SK-N-SH (cell line): Measurements from ENCODE around the gene CENPE. TPM values are rescaled to one million over a fixed set of nuclear protein-coding genes. Genes with fewer than 3 reads are reported as not detected.

ENCODE experiments used
- CTCF ChIA-PET: fragments of 300-600, 350-600 bp; formaldehyde crosslinking; extraction: SDS; loops from one replicate; lab custom pipeline; 2021; lab: Yijun Ruan, JAX
- POLR2A ChIA-PET: fragments of 350-600 bp; sonication (Branson Sonifier 250); formaldehyde crosslinking; extraction: SDS; loops from one replicate; lab custom pipeline; 2020; ENCODE audit warnings: antibody characterized with exemption, inconsistent platforms; lab: Yijun Ruan, JAX
- DNase-seq: peaks from one replicate; pipeline ENCODE4 v3.0.0; 2012
- H2AFZ ChIP-seq: fragments of 200-600 bp; sonication (generic); 2 replicates; pipeline ENCODE4 v1.8.1; 2016; ENCODE audit warnings: antibody characterized with exemption, mild to moderate bottlenecking, low read depth
- H3F3A ChIP-seq: fragments of 200-600 bp; sonication (generic); replicated peaks from 2 replicates; pipeline ENCODE3; 2016; ENCODE audit warnings: antibody characterized with exemption, mild to moderate bottlenecking; ENCODE audit not compliant: insufficient read depth
- H3K27ac ChIP-seq, 2 experiments: fragments of 200-500 bp in 1 of 2; fragments of 200-600 bp in 1 of 2; sonication (Bioruptor generic) in 1 of 2; sonication (generic), shearing (Covaris generic) in 1 of 2; 2 replicates each; pipeline versions ENCODE4 v1.5.1 to v1.6.1; 2014 to 2016; ENCODE audit warnings: low read depth in 2 of 2, inconsistent platforms in 1 of 2, low read length in 1 of 2, mild to moderate bottlenecking in 1 of 2, mixed read lengths in 1 of 2
- H3K27me3 ChIP-seq: fragments of 200-600 bp; sonication (generic), shearing (Covaris generic); 2 replicates; pipeline ENCODE4 v1.6.1; 2016; ENCODE audit warnings: mixed run types; ENCODE audit not compliant: insufficient read depth
- H3K36me3 ChIP-seq, 2 experiments: fragments of 200-500 bp in 1 of 2; fragments of 200-600 bp in 1 of 2; sonication (Bioruptor generic) in 1 of 2; sonication (generic) in 1 of 2; replicated peaks in 1 of 2; 2 replicates each; pipeline versions ENCODE3 to v1.5.1; 2014 to 2016; ENCODE audit warnings: low read length in 1 of 2, mild to moderate bottlenecking in 1 of 2; ENCODE audit not compliant: insufficient read depth in 2 of 2, control insufficient read depth in 1 of 2
- H3K4me1 ChIP-seq, 2 experiments: fragments of 200-500 bp in 1 of 2; fragments of 200-600 bp in 1 of 2; sonication (Bioruptor generic) in 1 of 2; sonication (generic), shearing (Covaris generic) in 1 of 2; 2 replicates each; pipeline versions ENCODE4 v1.5.1 to v1.6.1; 2014 to 2016; ENCODE audit warnings: low read depth in 1 of 2, low read length in 1 of 2, mixed run types in 1 of 2; ENCODE audit not compliant: insufficient read depth in 2 of 2, control insufficient read depth in 1 of 2
- H3K4me2 ChIP-seq: fragments of 200-600 bp; sonication (generic), shearing (Covaris generic); 2 replicates; pipeline ENCODE4 v1.6.1; 2017; ENCODE audit warnings: mixed run types
- H3K4me3 ChIP-seq, 2 experiments: fragments of 200-500 bp in 1 of 2; fragments of 200-600 bp in 1 of 2; sonication (Bioruptor generic) in 1 of 2; sonication (generic), shearing (Covaris generic) in 1 of 2; 2 replicates each; pipeline versions ENCODE4 v1.5.1 to v1.8.1; 2014 to 2016; ENCODE audit warnings: low read depth in 2 of 2, inconsistent platforms in 1 of 2, low read length in 1 of 2, mild to moderate bottlenecking in 1 of 2, mixed read lengths in 1 of 2, moderate library complexity in 1 of 2
- H3K79me2 ChIP-seq: fragments of 200-600 bp; sonication (generic); 2 replicates; pipeline ENCODE4 v1.8.1; 2017; ENCODE audit warnings: mild to moderate bottlenecking; ENCODE audit not compliant: insufficient read depth
- H3K9ac ChIP-seq: fragments of 200-600 bp; sonication (generic); 2 replicates; pipeline ENCODE4 v1.6.1; 2017; ENCODE audit warnings: mixed run types
- H3K9me2 ChIP-seq: fragments of 200-600 bp; sonication (generic); 2 replicates; pipeline ENCODE4 v1.6.1; 2017; ENCODE audit warnings: mixed run types
- H3K9me3 ChIP-seq: fragments of 200-600 bp; sonication (generic); 2 replicates; pipeline ENCODE4 v1.6.1; 2017; ENCODE audit warnings: mixed run types, mild to moderate bottlenecking, moderate library complexity
- H4K20me1 ChIP-seq: fragments of 200-600 bp; sonication (generic); 2 replicates; pipeline ENCODE4 v1.6.1; 2017; ENCODE audit warnings: mild to moderate bottlenecking, mixed run types; ENCODE audit not compliant: insufficient read depth
- CHD2 ChIP-seq: fragments of 150-350 bp; IDR thresholded peaks from 2 replicates; pipeline ENCODE4 v1.6.1; 2018; ENCODE audit warnings: low read length; ENCODE audit not compliant: partially characterized antibody
- ELF1 ChIP-seq: IDR thresholded peaks from 2 replicates; pipeline ENCODE4 v1.4.0; 2012
- EP300 ChIP-seq, 2 experiments: IDR thresholded peaks; 2 replicates each; pipeline versions ENCODE4 v1.4.0 to v1.6.1; 2012; ENCODE audit warnings: borderline replicate concordance in 1 of 2, low read depth in 1 of 2, low read length in 1 of 2
- FOXJ3 ChIP-seq: sonication (generic); formaldehyde crosslinking; IDR thresholded peaks from 2 replicates; pipeline ENCODE4 v1.5.1; 2020; ENCODE audit warnings: mild to moderate bottlenecking, missing genetic modification reagents
- GABPA ChIP-seq: IDR thresholded peaks from 2 replicates; pipeline ENCODE4 v1.4.0; 2012; ENCODE audit warnings: low read depth, mild to moderate bottlenecking
- GATA2 ChIP-seq: sonication (generic); formaldehyde crosslinking; IDR thresholded peaks from 2 replicates; pipeline ENCODE4 v1.5.0; 2020; ENCODE audit warnings: mild to moderate bottlenecking, missing genetic modification reagents
- JUND ChIP-seq: IDR thresholded peaks from 2 replicates; pipeline ENCODE4 v1.4.0; 2012
- MEF2A ChIP-seq: IDR thresholded peaks from 2 replicates; pipeline ENCODE4 v1.4.0; 2012; ENCODE audit warnings: low read depth, borderline replicate concordance
- MXI1 ChIP-seq: IDR thresholded peaks from 2 replicates; pipeline ENCODE4 v1.6.1; 2012; ENCODE audit warnings: mild to moderate bottlenecking, low read depth, low read length, improper control_type of control experiment
- NFIC ChIP-seq: IDR thresholded peaks from 2 replicates; pipeline ENCODE4 v1.4.0; 2012; ENCODE audit warnings: borderline replicate concordance
- NRF1 ChIP-seq: IDR thresholded peaks from 2 replicates; pipeline ENCODE4 v1.6.1; 2012; ENCODE audit warnings: low read depth, mild to moderate bottlenecking, low read length
- RFX5 ChIP-seq: IDR thresholded peaks from 2 replicates; pipeline ENCODE4 v1.6.1; 2012; ENCODE audit warnings: mild to moderate bottlenecking, improper control_type of control experiment, low read length
- RXRA ChIP-seq: IDR thresholded peaks from 2 replicates; pipeline ENCODE4 v1.4.0; 2012; ENCODE audit warnings: low read depth, mild to moderate bottlenecking, borderline replicate concordance
- SIN3A ChIP-seq: IDR thresholded peaks from 2 replicates; pipeline ENCODE4 v1.6.1; 2012; ENCODE audit warnings: low read depth, mild to moderate bottlenecking, low read length, moderate library complexity, borderline replicate concordance
- SMC3 ChIP-seq: IDR thresholded peaks from 2 replicates; pipeline ENCODE4 v1.6.1; 2012; ENCODE audit warnings: low read depth, low read length, improper control_type of control experiment
- TAF1 ChIP-seq: IDR thresholded peaks from 2 replicates; pipeline ENCODE4 v1.6.1; 2012; ENCODE audit warnings: low read depth, mild to moderate bottlenecking, low read length, moderate library complexity, borderline replicate concordance
- TCF12 ChIP-seq: IDR thresholded peaks from 2 replicates; pipeline ENCODE4 v1.4.0; 2012
- TEAD4 ChIP-seq: IDR thresholded peaks from 2 replicates; pipeline ENCODE4 v1.4.0; 2012; ENCODE audit warnings: mild to moderate bottlenecking, borderline replicate concordance; ENCODE audit not compliant: insufficient read depth
- YY1 ChIP-seq: IDR thresholded peaks from 2 replicates; pipeline ENCODE4 v1.4.0; 2012; ENCODE audit warnings: low read depth, mild to moderate bottlenecking
- WGBS: methylation state at CpG from one replicate; pipeline ENCODE4 v1.1.6; 2017; ENCODE audit warnings: low lambda C conversion rate; 5-methylcytosine and 5-hydroxymethylcytosine counted together
- polyA plus RNA-seq, 3 experiments: library from polyadenylated mRNA; depleted of rRNA; stranded (reverse); fragments of >200 nt; gene quantifications; 2 replicates each; pipeline ENCODE4 v1.2.3, GENCODE V29; 2012
- TF ChIP-seq, protein P1 (sequence below): fragments of 200-600 bp; sonication (generic); IDR thresholded peaks from 2 replicates; pipeline ENCODE4 v1.6.1; 2017; ENCODE audit warnings: antibody characterized with exemption, mild to moderate bottlenecking, moderate library complexity
- TF ChIP-seq, protein P2 (sequence below): IDR thresholded peaks from 2 replicates; pipeline ENCODE4 v1.4.0; 2012; ENCODE audit warnings: low read depth, borderline replicate concordance
- TF ChIP-seq, protein P3 (sequence below): IDR thresholded peaks from 2 replicates; pipeline ENCODE4 v1.4.0; 2012; ENCODE audit warnings: low read depth
- TF ChIP-seq, protein P4 (sequence below): IDR thresholded peaks from 2 replicates; pipeline ENCODE4; 2012

CENPE gene, protein sequence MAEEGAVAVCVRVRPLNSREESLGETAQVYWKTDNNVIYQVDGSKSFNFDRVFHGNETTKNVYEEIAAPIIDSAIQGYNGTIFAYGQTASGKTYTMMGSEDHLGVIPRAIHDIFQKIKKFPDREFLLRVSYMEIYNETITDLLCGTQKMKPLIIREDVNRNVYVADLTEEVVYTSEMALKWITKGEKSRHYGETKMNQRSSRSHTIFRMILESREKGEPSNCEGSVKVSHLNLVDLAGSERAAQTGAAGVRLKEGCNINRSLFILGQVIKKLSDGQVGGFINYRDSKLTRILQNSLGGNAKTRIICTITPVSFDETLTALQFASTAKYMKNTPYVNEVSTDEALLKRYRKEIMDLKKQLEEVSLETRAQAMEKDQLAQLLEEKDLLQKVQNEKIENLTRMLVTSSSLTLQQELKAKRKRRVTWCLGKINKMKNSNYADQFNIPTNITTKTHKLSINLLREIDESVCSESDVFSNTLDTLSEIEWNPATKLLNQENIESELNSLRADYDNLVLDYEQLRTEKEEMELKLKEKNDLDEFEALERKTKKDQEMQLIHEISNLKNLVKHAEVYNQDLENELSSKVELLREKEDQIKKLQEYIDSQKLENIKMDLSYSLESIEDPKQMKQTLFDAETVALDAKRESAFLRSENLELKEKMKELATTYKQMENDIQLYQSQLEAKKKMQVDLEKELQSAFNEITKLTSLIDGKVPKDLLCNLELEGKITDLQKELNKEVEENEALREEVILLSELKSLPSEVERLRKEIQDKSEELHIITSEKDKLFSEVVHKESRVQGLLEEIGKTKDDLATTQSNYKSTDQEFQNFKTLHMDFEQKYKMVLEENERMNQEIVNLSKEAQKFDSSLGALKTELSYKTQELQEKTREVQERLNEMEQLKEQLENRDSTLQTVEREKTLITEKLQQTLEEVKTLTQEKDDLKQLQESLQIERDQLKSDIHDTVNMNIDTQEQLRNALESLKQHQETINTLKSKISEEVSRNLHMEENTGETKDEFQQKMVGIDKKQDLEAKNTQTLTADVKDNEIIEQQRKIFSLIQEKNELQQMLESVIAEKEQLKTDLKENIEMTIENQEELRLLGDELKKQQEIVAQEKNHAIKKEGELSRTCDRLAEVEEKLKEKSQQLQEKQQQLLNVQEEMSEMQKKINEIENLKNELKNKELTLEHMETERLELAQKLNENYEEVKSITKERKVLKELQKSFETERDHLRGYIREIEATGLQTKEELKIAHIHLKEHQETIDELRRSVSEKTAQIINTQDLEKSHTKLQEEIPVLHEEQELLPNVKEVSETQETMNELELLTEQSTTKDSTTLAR (N-terminal part only)
- 1.3 and 1.7 TPM in 2 replicates for polyA plus RNA-seq (2012; rRNA removed)
- 1.8 and 2.7 TPM in 2 replicates for polyA plus RNA-seq (2012; cell fraction: cytosol; rRNA removed)
- 0.89 and 1.8 TPM in 2 replicates for polyA plus RNA-seq (2012; cell fraction: nucleus; rRNA removed)

DNA sequence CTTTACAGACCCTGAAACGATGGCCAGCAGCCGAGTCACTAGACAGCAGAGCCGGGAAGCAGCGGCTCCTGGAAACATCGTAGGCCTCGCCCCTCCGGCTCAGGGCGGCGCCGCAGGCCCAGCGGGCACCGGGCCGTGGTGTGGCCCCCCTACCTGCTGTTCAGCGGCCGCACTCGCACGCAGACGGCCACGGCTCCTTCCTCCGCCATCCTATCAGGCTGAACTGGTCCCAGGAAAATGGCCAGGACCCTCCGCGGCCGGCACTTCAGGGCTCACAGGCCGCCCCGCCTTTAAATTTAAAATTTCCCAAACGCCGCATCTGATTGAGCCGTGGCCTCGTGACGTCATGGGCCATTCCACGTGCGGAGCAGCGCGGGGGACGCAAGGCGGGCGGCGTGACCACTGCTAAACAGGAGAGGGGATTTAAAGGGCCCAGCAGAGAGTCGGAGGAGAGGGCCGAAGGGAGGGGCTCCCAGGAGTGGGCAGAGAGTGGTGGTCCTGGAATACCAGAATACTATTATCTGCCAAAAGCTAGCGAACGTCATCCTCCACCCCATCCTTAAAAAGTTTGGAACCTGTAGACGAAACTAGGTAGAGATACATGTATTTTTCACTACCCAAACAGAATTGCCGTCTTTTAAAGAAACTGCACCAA is at the start of gene CENPE:
TSS of gene CENPE (minus strand) at position 233 of the 655 bp plus-strand sequence. CDS start at position 209, 24 bp downstream.
- Histone ChIP-seq H3K9me2 (no peaks in the 10 kb centered on the region), H3K4me3 (peak within 1 kb of the TSS; percentile 79 to 99), H3K36me3 (peaks cover 14 to 24% of the 10 kb centered on the region in 2 experiments), H4K20me1 (no peaks in the 10 kb centered on the region), H2AFZ (peak within 1 kb of the TSS; percentile 100), H3F3A (no peaks in the 10 kb centered on the region), H3K9me3 (no peaks in the 10 kb centered on the region), H3K4me2 (peak within 1 kb of the TSS; percentile 82), H3K4me1 (peaks cover 4 to 9% of the 10 kb centered on the region in 2 experiments; a peak in 2 of 4 replicates), H3K27ac (peak within 1 kb of the TSS; percentile 43 to 48), H3K9ac (peak within 1 kb of the TSS; percentile 73), H3K79me2 (peaks cover 29% of the 10 kb centered on the region), H3K27me3 (no peaks in the 10 kb centered on the region)
- POLR2A ChIA-PET: no interaction called here
- DNase-seq: peak; percentile 88
- under 1% methylated on average over 16 of the region's 44 CpGs for WGBS
- CTCF ChIA-PET: interaction anchor here (0.6 to 0.7 kb wide), 2 partner anchors 588 to 658 kb away, joined by 3 read pairs; no protein-coding TSS in a partner anchor
- TF ChIP-seq GATA2 (CRISPR knock-in tag) (no peak), TCF12 (no peak), CHD2 (peak; percentile 23), NRF1 (no peak), ELF1 (no peak), RFX5 (no peak; the same call in 1 of the 2 replicates), GABPA (no peak), YY1 (0 out of 2 replicates have a peak, but pooled peaks have one; percentile 41), MXI1 (peak; percentile 72; the same call in 1 of the 2 replicates), MEF2A (no peak), RXRA (no peak), JUND (0 out of 2 replicates have a peak, but pooled peaks have one; percentile 45), TAF1 (peak; percentile 73; the same call in 1 of the 2 replicates), SMC3 (no peak), TEAD4 (no peak), FOXJ3 (CRISPR knock-in tag) (no peak), SIN3A (peak; percentile 87; the same call in 1 of the 2 replicates), NFIC (no peak), EP300 (IDR thresholded peaks at IDR 0.05; ENCODE audit: borderline replicate concordance in 1 of 2, low read depth in 1 of 2, low read length in 1 of 2) (peak in 1 of 2 experiments; percentile 71; a peak in 1 of 4 replicates)
- TF ChIP-seq, protein P1, sequence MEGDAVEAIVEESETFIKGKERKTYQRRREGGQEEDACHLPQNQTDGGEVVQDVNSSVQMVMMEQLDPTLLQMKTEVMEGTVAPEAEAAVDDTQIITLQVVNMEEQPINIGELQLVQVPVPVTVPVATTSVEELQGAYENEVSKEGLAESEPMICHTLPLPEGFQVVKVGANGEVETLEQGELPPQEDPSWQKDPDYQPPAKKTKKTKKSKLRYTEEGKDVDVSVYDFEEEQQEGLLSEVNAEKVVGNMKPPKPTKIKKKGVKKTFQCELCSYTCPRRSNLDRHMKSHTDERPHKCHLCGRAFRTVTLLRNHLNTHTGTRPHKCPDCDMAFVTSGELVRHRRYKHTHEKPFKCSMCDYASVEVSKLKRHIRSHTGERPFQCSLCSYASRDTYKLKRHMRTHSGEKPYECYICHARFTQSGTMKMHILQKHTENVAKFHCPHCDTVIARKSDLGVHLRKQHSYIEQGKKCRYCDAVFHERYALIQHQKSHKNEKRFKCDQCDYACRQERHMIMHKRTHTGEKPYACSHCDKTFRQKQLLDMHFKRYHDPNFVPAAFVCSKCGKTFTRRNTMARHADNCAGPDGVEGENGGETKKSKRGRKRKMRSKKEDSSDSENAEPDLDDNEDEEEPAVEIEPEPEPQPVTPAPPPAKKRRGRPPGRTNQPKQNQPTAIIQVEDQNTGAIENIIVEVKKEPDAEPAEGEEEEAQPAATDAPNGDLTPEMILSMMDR: no peak
- TF ChIP-seq, protein P2, sequence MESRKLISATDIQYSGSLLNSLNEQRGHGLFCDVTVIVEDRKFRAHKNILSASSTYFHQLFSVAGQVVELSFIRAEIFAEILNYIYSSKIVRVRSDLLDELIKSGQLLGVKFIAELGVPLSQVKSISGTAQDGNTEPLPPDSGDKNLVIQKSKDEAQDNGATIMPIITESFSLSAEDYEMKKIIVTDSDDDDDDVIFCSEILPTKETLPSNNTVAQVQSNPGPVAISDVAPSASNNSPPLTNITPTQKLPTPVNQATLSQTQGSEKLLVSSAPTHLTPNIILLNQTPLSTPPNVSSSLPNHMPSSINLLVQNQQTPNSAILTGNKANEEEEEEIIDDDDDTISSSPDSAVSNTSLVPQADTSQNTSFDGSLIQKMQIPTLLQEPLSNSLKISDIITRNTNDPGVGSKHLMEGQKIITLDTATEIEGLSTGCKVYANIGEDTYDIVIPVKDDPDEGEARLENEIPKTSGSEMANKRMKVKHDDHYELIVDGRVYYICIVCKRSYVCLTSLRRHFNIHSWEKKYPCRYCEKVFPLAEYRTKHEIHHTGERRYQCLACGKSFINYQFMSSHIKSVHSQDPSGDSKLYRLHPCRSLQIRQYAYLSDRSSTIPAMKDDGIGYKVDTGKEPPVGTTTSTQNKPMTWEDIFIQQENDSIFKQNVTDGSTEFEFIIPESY: no peak
- TF ChIP-seq, protein P3, sequence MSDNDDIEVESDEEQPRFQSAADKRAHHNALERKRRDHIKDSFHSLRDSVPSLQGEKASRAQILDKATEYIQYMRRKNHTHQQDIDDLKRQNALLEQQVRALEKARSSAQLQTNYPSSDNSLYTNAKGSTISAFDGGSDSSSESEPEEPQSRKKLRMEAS: peak; percentile 90
- TF ChIP-seq, protein P4, sequence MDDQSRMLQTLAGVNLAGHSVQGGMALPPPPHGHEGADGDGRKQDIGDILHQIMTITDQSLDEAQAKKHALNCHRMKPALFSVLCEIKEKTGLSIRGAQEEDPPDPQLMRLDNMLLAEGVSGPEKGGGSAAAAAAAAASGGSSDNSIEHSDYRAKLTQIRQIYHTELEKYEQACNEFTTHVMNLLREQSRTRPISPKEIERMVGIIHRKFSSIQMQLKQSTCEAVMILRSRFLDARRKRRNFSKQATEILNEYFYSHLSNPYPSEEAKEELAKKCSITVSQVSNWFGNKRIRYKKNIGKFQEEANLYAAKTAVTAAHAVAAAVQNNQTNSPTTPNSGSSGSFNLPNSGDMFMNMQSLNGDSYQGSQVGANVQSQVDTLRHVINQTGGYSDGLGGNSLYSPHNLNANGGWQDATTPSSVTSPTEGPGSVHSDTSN: no peak
